ENCODE data around the gene RYK. TPM values are rescaled to one million over a fixed set of nuclear protein-coding genes. Genes with fewer than 3 reads are reported as not detected.

The RYK gene
- total RNA-seq, 1 experiment from 2014 or later, result 91.7 TPM

- Histone ChIP-seq H3K36me3 (no peaks in the 10 kb centered on the region), H3K4me1 (no peaks in the 10 kb centered on the region), H3K27me3 (no peaks in the 10 kb centered on the region), H3K27ac (no peak overlapping the region), H3K9me3 (replicated peaks) (peaks cover 6% of the 10 kb centered on the region; the same call in 1 of the 2 replicates), H3K4me3 (no peak overlapping the region)
- no peak for DNase-seq
Measured at GRCh38 chr3:134134240-134134639, 116.4 kb downstream of the RYK start.

DNA sequence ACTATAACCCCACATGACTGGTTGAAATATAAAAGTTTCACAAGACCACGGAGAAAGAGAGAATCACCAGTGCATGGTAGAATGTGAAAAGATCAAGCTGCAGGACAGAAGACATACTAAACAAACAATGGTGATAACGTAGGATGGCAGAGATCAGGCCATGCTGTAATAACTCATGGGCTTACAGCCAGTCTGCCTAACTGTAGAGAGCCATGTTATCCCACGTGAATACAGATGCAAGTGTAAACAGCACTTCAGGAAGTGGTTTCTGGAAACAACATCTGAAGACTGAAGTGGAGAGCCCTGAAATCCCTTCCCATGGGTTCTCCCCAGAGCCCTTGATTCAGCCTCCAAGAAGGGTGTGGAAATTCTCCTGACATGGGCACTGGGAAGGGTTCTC lies 117.7 kb downstream of the RYK start:
- Histone ChIP-seq H3K9me3 (replicated peaks) (0 out of 2 replicates have a peak, but pooled peaks cover 6% of the 10 kb centered on the region), H3K4me1 (no peaks in the 10 kb centered on the region), H3K4me3 (no peak overlapping the region), H3K27me3 (no peaks in the 10 kb centered on the region), H3K36me3 (no peaks in the 10 kb centered on the region), H3K27ac (no peak overlapping the region)
- DNase-seq, result no peak

DNA sequence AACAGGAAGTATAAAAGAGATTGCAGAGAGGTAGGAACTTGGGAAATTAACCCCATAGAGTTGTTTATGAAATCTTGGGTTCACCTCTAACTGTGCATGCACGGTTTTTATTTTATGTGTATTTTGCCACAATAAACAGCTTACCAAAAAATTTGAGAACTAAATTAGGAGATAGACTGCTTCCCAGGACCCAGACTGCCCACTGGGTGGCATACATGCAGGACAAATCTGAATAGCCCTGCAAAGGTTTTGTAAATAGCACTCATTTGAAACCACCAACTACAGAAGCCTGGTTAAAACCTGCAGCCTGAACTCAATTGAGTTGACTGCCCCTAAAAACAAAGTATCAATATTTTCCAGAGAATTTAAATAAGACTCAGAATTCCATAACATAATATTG lies 124.5 kb downstream of the RYK start:
- H3K36me3 ChIP-seq, result no peaks in the 10 kb centered on the region
- no peaks in the 10 kb centered on the region for H3K27me3 ChIP-seq
- no peak overlapping the region for H3K4me3 ChIP-seq
- DNase-seq, result no peak
- H3K27ac ChIP-seq, result no peak overlapping the region
- H3K9me3 ChIP-seq (replicated peaks), result 0 out of 2 replicates have a peak, but pooled peaks cover 4% of the 10 kb centered on the region
- no peaks in the 10 kb centered on the region for H3K4me1 ChIP-seq

- Histone ChIP-seq H3K4me1 (no peaks in the 10 kb centered on the region), H3K9me3 (replicated peaks) (peaks cover 5% of the 10 kb centered on the region; the same call in 1 of the 2 replicates), H3K27ac (no peak overlapping the region), H3K36me3 (no peaks in the 10 kb centered on the region), H3K4me3 (no peak overlapping the region), H3K27me3 (no peaks in the 10 kb centered on the region)
- DNase-seq, result no peak
Measured at GRCh38 chr3:134114726-134115125, 135.9 kb downstream of the RYK start.

- H3K9me3 ChIP-seq (replicated peaks), result no peaks in the 10 kb centered on the region
- no peaks in the 10 kb centered on the region for H3K4me1 ChIP-seq
- H3K27ac ChIP-seq, result no peak overlapping the region
- DNase-seq, result no peak
- no peak overlapping the region for H3K4me3 ChIP-seq
- H3K27me3 ChIP-seq, result no peaks in the 10 kb centered on the region
- no peaks in the 10 kb centered on the region for H3K36me3 ChIP-seq
Measured at GRCh38 chr3:134111616-134112015, 139.0 kb downstream of the RYK start.

GRCh38 chr3:134110963-134111362 lies 139.7 kb downstream of the RYK start:
- no peak overlapping the region for H3K4me3 ChIP-seq
- DNase-seq, result no peak

More at GRCh38 chr3:134110963-134111362, 139.7 kb downstream of the RYK start:
- H3K27ac ChIP-seq, result no peak overlapping the region
- no peaks in the 10 kb centered on the region for H3K36me3 ChIP-seq
- no peaks in the 10 kb centered on the region for H3K4me1 ChIP-seq
- H3K9me3 ChIP-seq (replicated peaks), result no peaks in the 10 kb centered on the region
- no peaks in the 10 kb centered on the region for H3K27me3 ChIP-seq

Other genes with a start within 250 kb of the RYK start
- not detected in 2 replicates for gene SLCO2A1, start 220.9 kb downstream of the RYK start, total RNA-seq (2014; rRNA removed; shearing (Covaris generic))
- gene AMOTL2, start 123.6 kb upstream of the RYK start, total RNA-seq (2014; rRNA removed; shearing (Covaris generic)), result 18.8 and 19.0 TPM in 2 replicates
- 70.1 and 76.2 TPM in 2 replicates for gene ANAPC13, start 235.1 kb upstream of the RYK start, total RNA-seq (2014; rRNA removed; shearing (Covaris generic))
- gene CEP63, start 235.2 kb upstream of the RYK start, total RNA-seq (2014; rRNA removed; shearing (Covaris generic)), result 22.8 and 36.1 TPM in 2 replicates

Measured in SJCRH30 (cell line).